Right cardiac atrium (tissue), 5 donors: ENCODE data around the gene NIT1. TPM values are rescaled to one million over a fixed set of nuclear protein-coding genes. Genes with fewer than 3 reads are reported as not detected.

ENCODE experiments used
- ATAC-seq, 2 donors: fragments of 200-7000 bp; cut with Tn5 transposase; one replicate each; pipeline versions ENCODE4 v1.8.0 to v1.9.1; 2020; ENCODE audit warnings: moderate library complexity in 2 of 2, mild to moderate bottlenecking in 1 of 2
- DNase-seq, 3 donors: peaks; one replicate each; pipeline ENCODE4 v3.0.0-alpha.2; 2020
- H3K27ac ChIP-seq: one replicate; pipeline ENCODE4 v1.5.1; 2013; ENCODE audit warnings: mild to moderate bottlenecking, low read length, control low read depth, moderate library complexity
- H3K27me3 ChIP-seq: one replicate; pipeline ENCODE4 v1.6.1; 2013; ENCODE audit not compliant: control insufficient read depth, insufficient read depth
- H3K4me1 ChIP-seq: one replicate; pipeline ENCODE4 v1.6.1; 2013; ENCODE audit warnings: low read length; ENCODE audit not compliant: control insufficient read depth, insufficient read depth
- H3K4me3 ChIP-seq: one replicate; pipeline ENCODE4 v1.5.1; 2013; ENCODE audit warnings: low read length, control low read depth
- H3K9me3 ChIP-seq: one replicate; pipeline ENCODE4 v1.6.1; 2013; ENCODE audit warnings: low read length; ENCODE audit not compliant: control insufficient read depth
- WGBS: extraction: QIAGEN DNeasy Blood & Tissue Kit; methylation state at CpG from one replicate; pipeline ENCODE4 v1.1.7; 2013; 5-methylcytosine and 5-hydroxymethylcytosine counted together
- intact Hi-C, 4 donors: fragments of 100-400 bp; cut with DNase I; formaldehyde crosslinking; loops; one replicate each; pipeline versions ENCODE4 v1.11.0 to v1.14.0; 2022 to 2023
- polyA plus RNA-seq: library from polyadenylated mRNA; stranded (reverse); fragments of 200-250 nt; gene quantifications from one replicate; pipeline ENCODE4 v1.2.3, GENCODE V29; 2013
- total RNA-seq, 4 donors: library from RNA; stranded (reverse); fragmentation: NEBNext Ultra II Directional; extraction: Animal tissue kit (Norgen Biotek cat#: 25700); gene quantifications; one replicate each; pipeline ENCODE4 v1.2.1, GENCODE V29; 2021
- donor health status: healthy with polysubstance abuse.
- donor health status: DM: no; HTN: yes; CAD: no.
- donor health status: DM: no; HTN: no; CAD: no.
- donor health status: DM: no; HTN: yes; CAD: no; lungs with severe emphysema.
- donor health status: DM: yes; HTN: yes; CAD: no.

NIT1 gene
- total and polyA plus RNA-seq, 5 donors, result 28.0 to 33.5 (median 29.7) TPM

GRCh38 chr1:161074676-161075368, 43.1 kb upstream of the NIT1 start:
- no peaks in the 10 kb centered on the region for H3K27me3 ChIP-seq
- intact Hi-C loops, result loop anchor here in 1 of 4 donors (10.0 kb wide), 1 partner anchor 60 kb away; the partner anchor contains the start of gene DEDD
- ATAC-seq, result no peak
- H3K4me3 ChIP-seq, result no peak overlapping the region
- H3K9me3 ChIP-seq, result no peaks in the 10 kb centered on the region
- WGBS, result 75% methylated on average over 12 of the region's 12 CpGs
- H3K27ac ChIP-seq, result no peak overlapping the region
- H3K4me1 ChIP-seq, result no peaks in the 10 kb centered on the region
- no peak for DNase-seq

GRCh38 chr1:161076410-161076809, 41.5 kb upstream of the NIT1 start:
- Histone ChIP-seq H3K9me3 (no peaks in the 10 kb centered on the region), H3K4me1 (no peaks in the 10 kb centered on the region), H3K4me3 (no peak overlapping the region), H3K27ac (no peak overlapping the region), H3K27me3 (no peaks in the 10 kb centered on the region)
- ATAC-seq (no peak), DNase-seq (no peak)
- intact Hi-C loops, result loop anchor here in 1 of 4 donors (10.0 kb wide), 1 partner anchor 58 kb away; the partner anchor contains the start of gene DEDD

- ATAC-seq (no peak), DNase-seq (no peak)
- H3K9me3 ChIP-seq, result no peaks in the 10 kb centered on the region
- no peak overlapping the region for H3K27ac ChIP-seq
- H3K4me1 ChIP-seq, result no peaks in the 10 kb centered on the region
- no peak overlapping the region for H3K4me3 ChIP-seq
- no peaks in the 10 kb centered on the region for H3K27me3 ChIP-seq
- 70% methylated on average over 9 of the region's 9 CpGs for WGBS
- intact Hi-C loops, result loop anchor here in 1 of 4 donors (10.0 kb wide), 1 partner anchor 57 kb away; the partner anchor contains the start of gene DEDD
Observed at GRCh38 chr1:161077426-161077825, 40.5 kb upstream of the NIT1 start.

- DNase-seq, result no peak
Observed at GRCh38 chr1:161079436-161080110, 38.3 kb upstream of the NIT1 start.

GRCh38 chr1:161080441-161081405, 37.2 kb upstream of the NIT1 start:
- ATAC-seq, result peak in 1 of 2 donors; percentile 10
- Histone ChIP-seq H3K27ac (no peak overlapping the region), H3K4me1 (no peaks in the 10 kb centered on the region), H3K4me3 (no peak overlapping the region), H3K27me3 (no peaks in the 10 kb centered on the region), H3K9me3 (no peaks in the 10 kb centered on the region)
- no peak for DNase-seq
- WGBS, result 80% methylated on average over 5 of the region's 5 CpGs
- intact Hi-C loops, result no loop called here

More at GRCh38 chr1:161079436-161080110, 38.3 kb upstream of the NIT1 start:
- ATAC-seq, result no peak
- Histone ChIP-seq H3K4me1 (no peaks in the 10 kb centered on the region), H3K27me3 (no peaks in the 10 kb centered on the region), H3K9me3 (no peaks in the 10 kb centered on the region), H3K27ac (no peak overlapping the region), H3K4me3 (no peak overlapping the region)
- WGBS, result 45% methylated on average over 41 of the region's 41 CpGs
- intact Hi-C loops, result loop anchor here in 1 of 4 donors (10.0 kb wide), 1 partner anchor 55 kb away; the partner anchor contains the start of gene DEDD

GRCh38 chr1:161081519-161081918, 36.4 kb upstream of the NIT1 start:
- intact Hi-C loops, result no loop called here
- no peak for ATAC-seq
- no peak overlapping the region for H3K27ac ChIP-seq
- DNase-seq, result no peak
- no peaks in the 10 kb centered on the region for H3K9me3 ChIP-seq
- H3K4me1 ChIP-seq, result no peaks in the 10 kb centered on the region
- no peaks in the 10 kb centered on the region for H3K27me3 ChIP-seq
- H3K4me3 ChIP-seq, result no peak overlapping the region
- 76% methylated on average over 5 of the region's 5 CpGs for WGBS

GRCh38 chr1:161082483-161082882, 35.4 kb upstream of the NIT1 start:
- no peak overlapping the region for H3K4me3 ChIP-seq
- ATAC-seq (no peak), DNase-seq (no peak)
- WGBS, result 79% methylated on average over 2 of the region's 2 CpGs
- H3K9me3 ChIP-seq, result no peaks in the 10 kb centered on the region
- H3K27ac ChIP-seq, result no peak overlapping the region
- intact Hi-C loops, result no loop called here
- H3K27me3 ChIP-seq, result no peaks in the 10 kb centered on the region
- H3K4me1 ChIP-seq, result no peaks in the 10 kb centered on the region

- no peak overlapping the region for H3K4me3 ChIP-seq
- H3K27me3 ChIP-seq, result no peaks in the 10 kb centered on the region
- WGBS, result 58% methylated on average over 8 of the region's 8 CpGs
- ATAC-seq (peak; percentile 90 to 94), DNase-seq (peak; percentile 87 to 90 (median 89))
- H3K27ac ChIP-seq, result no peak overlapping the region
- no peaks in the 10 kb centered on the region for H3K4me1 ChIP-seq
- no peaks in the 10 kb centered on the region for H3K9me3 ChIP-seq
- intact Hi-C loops, result no loop called here
Observed at GRCh38 chr1:161082996-161083747, 34.7 kb upstream of the NIT1 start.

GRCh38 chr1:161083748-161084596, 33.9 kb upstream of the NIT1 start:
- 68% methylated on average over 10 of the region's 10 CpGs for WGBS
- no peak for ATAC-seq

More at GRCh38 chr1:161083748-161084596, 33.9 kb upstream of the NIT1 start:
- no peak overlapping the region for H3K4me3 ChIP-seq
- DNase-seq, result no peak
- no peaks in the 10 kb centered on the region for H3K27me3 ChIP-seq
- no peaks in the 10 kb centered on the region for H3K4me1 ChIP-seq
- no peak overlapping the region for H3K27ac ChIP-seq
- H3K9me3 ChIP-seq, result no peaks in the 10 kb centered on the region
- intact Hi-C loops, result no loop called here
